PC-9 (cell line): Measurements from ENCODE around the gene SRPK2. TPM values are rescaled to one million over a fixed set of nuclear protein-coding genes. Genes with fewer than 3 reads are reported as not detected.

Source experiments
- BruUV-seq: library from RNA; stranded (reverse); fragments of 400-500 nt; replicated peaks from 2 replicates; lab custom pipeline; 2021; lab: Mats Ljungman, UMichigan
- CTCF ChIA-PET: fragments of 300-600 bp; sonication (Branson Sonifier 250); formaldehyde crosslinking; loops from one replicate; lab custom pipeline; 2022; ENCODE audit warnings: antibody characterized with exemption; lab: Charles Lee
- POLR2A ChIA-PET: fragments of 300-600 bp; sonication (Branson Sonifier 250); formaldehyde crosslinking; loops from one replicate; lab custom pipeline; 2022; ENCODE audit warnings: antibody characterized with exemption; ENCODE audit not compliant: unreplicated experiment; lab: Charles Lee
- DNase-seq, 2 experiments: peaks; one replicate each; pipeline versions ENCODE4 v3.0.0 to v3.0.0-alpha.2; 2015 to 2022; ENCODE audit warnings: mixed read lengths in 1 of 2
- H2AFZ ChIP-seq: fragments of 200-600 bp; sonication (generic); 2 replicates; pipeline ENCODE4 v1.8.1; 2017; ENCODE audit warnings: antibody characterized with exemption
- H3F3A ChIP-seq: fragments of 200-600 bp; sonication (generic); 2 replicates; pipeline ENCODE4 v1.8.1; 2017; ENCODE audit warnings: antibody characterized with exemption, mild to moderate bottlenecking, low read depth; ENCODE audit not compliant: insufficient read depth
- H3K27ac ChIP-seq: fragments of 200-600 bp; sonication (generic); 2 replicates; pipeline ENCODE4 v1.6.1; 2016; ENCODE audit warnings: mixed run types
- H3K27me3 ChIP-seq: fragments of 200-600 bp; sonication (generic); 2 replicates; pipeline ENCODE4 v1.6.1; 2016; ENCODE audit warnings: low read depth, mixed run types; ENCODE audit not compliant: insufficient read depth
- H3K36me3 ChIP-seq: fragments of 200-600 bp; sonication (generic); 2 replicates; pipeline ENCODE4 v1.6.1; 2016; ENCODE audit warnings: low read depth, mixed run types
- H3K4me1 ChIP-seq: fragments of 200-600 bp; sonication (generic); replicated peaks from 2 replicates; pipeline ENCODE4 v1.6.1; 2016; ENCODE audit warnings: mixed run types; ENCODE audit not compliant: insufficient read depth
- H3K4me2 ChIP-seq: fragments of 200-600 bp; sonication (generic); 2 replicates; pipeline ENCODE4 v1.6.1; 2017; ENCODE audit warnings: mixed run types
- H3K4me3 ChIP-seq: fragments of 200-600 bp; sonication (generic); 2 replicates; pipeline ENCODE4 v1.6.1; 2016; ENCODE audit warnings: mixed run types
- H3K79me2 ChIP-seq: fragments of 200-600 bp; sonication (generic); 2 replicates; pipeline ENCODE4 v1.6.1; 2017; ENCODE audit warnings: low read depth, mixed run types
- H3K9me2 ChIP-seq: fragments of 200-600 bp; sonication (generic); 2 replicates; pipeline ENCODE4 v1.8.1; 2017; ENCODE audit warnings: mild to moderate bottlenecking; ENCODE audit not compliant: insufficient read depth
- H3K9me3 ChIP-seq: fragments of 200-600 bp; sonication (generic); 2 replicates; pipeline ENCODE4 v1.8.1; 2016; ENCODE audit warnings: low read depth; ENCODE audit not compliant: insufficient read depth
- H4K20me1 ChIP-seq: fragments of 200-600 bp; sonication (generic); 2 replicates; pipeline ENCODE4 v1.8.1; 2017; ENCODE audit not compliant: insufficient read depth
- EZH2 ChIP-seq: fragments of 200-600 bp; sonication (generic); IDR thresholded peaks from 2 replicates; pipeline ENCODE4 v1.8.0; 2017; ENCODE audit warnings: antibody characterized with exemption, low read depth
- intact Hi-C: fragments of 100-400 bp; cut with micrococcal nuclease; formaldehyde crosslinking; loops from one replicate; pipeline ENCODE4 v1.10.0; 2022; ENCODE audit not compliant: unreplicated experiment
- total RNA-seq: library from RNA; stranded (reverse); gene quantifications from 2 replicates; pipeline ENCODE4 v1.2.3, GENCODE V29; 2021
- TF ChIP-seq, protein P1 (sequence below): fragments of 200-600 bp; sonication (generic); conservative IDR thresholded peaks from 2 replicates; pipeline ENCODE4 v1.6.1; 2017; ENCODE audit warnings: mixed run types, antibody characterized with exemption, mild to moderate bottlenecking, moderate library complexity

SRPK2 gene
- total RNA-seq, 1 experiment from 2014 or later = 60.6 TPM

DNA sequence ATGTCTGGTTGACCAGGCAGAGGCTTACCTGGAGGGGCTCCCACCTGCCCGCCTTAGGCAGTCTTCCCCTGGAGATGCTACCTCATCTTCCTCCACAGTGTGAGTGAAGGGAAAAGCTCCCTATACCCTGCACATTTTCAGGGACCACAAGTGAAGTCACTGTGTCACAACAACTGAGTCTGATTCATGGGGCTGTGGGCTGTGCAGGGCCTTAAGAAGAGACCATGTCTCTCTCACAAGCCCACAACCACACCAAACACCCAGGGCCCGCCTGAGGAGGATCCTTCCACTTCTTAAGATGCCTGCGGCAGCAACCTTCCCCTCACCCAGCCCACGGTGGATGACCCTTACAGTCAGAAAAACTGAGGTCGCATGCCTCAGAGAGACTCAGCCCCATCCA, 256.4 kb downstream of the SRPK2 start:
- ChIA-PET CTCF (no interaction called here), POLR2A (no interaction called here)
- H4K20me1 ChIP-seq = no peaks in the 10 kb centered on the region
- no peaks in the 10 kb centered on the region for H3K9me2 ChIP-seq
- H3F3A ChIP-seq = no peaks in the 10 kb centered on the region
- no peak for DNase-seq
- intact Hi-C loops = loop anchor here (10.0 kb wide), 1 partner anchor 182 kb away; no protein-coding TSS in a partner anchor
- no peak overlapping the region for H3K27ac ChIP-seq
- H3K79me2 ChIP-seq = no peaks in the 10 kb centered on the region
- H3K27me3 ChIP-seq = no peaks in the 10 kb centered on the region
- H3K4me3 ChIP-seq = no peak overlapping the region
- no peak overlapping the region for H2AFZ ChIP-seq
- H3K36me3 ChIP-seq = no peaks in the 10 kb centered on the region
- TF ChIP-seq, protein P1, sequence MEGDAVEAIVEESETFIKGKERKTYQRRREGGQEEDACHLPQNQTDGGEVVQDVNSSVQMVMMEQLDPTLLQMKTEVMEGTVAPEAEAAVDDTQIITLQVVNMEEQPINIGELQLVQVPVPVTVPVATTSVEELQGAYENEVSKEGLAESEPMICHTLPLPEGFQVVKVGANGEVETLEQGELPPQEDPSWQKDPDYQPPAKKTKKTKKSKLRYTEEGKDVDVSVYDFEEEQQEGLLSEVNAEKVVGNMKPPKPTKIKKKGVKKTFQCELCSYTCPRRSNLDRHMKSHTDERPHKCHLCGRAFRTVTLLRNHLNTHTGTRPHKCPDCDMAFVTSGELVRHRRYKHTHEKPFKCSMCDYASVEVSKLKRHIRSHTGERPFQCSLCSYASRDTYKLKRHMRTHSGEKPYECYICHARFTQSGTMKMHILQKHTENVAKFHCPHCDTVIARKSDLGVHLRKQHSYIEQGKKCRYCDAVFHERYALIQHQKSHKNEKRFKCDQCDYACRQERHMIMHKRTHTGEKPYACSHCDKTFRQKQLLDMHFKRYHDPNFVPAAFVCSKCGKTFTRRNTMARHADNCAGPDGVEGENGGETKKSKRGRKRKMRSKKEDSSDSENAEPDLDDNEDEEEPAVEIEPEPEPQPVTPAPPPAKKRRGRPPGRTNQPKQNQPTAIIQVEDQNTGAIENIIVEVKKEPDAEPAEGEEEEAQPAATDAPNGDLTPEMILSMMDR = no peak
- no peak for TF ChIP-seq EZH2
- no TSS peak for BruUV-seq
- no peak overlapping the region for H3K4me2 ChIP-seq
- no peaks in the 10 kb centered on the region for H3K9me3 ChIP-seq
- H3K4me1 ChIP-seq = peaks cover 14% of the 10 kb centered on the region

DNA sequence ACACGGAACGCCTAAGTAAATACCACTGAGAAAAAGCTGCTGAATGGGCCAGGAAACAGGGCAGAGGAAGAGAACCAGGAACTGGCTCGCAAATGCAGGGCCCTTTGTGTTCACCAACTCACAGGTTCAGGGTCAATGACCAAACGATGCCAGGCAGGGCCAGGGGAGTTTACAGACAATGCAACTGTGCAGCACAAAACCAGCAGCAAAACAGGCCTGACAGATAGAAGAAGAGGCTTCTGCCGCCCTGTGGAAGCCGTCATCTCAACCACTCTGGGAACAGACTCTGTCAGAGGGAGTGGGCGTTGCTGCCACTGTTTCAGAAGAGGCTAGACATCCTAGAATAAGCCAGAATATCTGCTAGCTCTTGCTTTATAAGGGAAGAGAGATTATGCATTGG, 256.8 kb downstream of the SRPK2 start:
- Histone ChIP-seq H3K9me3 (no peaks in the 10 kb centered on the region), H3K4me1 (peaks cover 14% of the 10 kb centered on the region), H2AFZ (no peak overlapping the region), H3K27me3 (no peaks in the 10 kb centered on the region), H3K4me2 (no peak overlapping the region), H3K27ac (no peak overlapping the region), H3F3A (no peaks in the 10 kb centered on the region), H3K4me3 (no peak overlapping the region), H3K36me3 (no peaks in the 10 kb centered on the region), H3K79me2 (no peaks in the 10 kb centered on the region), H3K9me2 (no peaks in the 10 kb centered on the region), H4K20me1 (no peaks in the 10 kb centered on the region)
- no peak for DNase-seq
- TF ChIP-seq EZH2 = no peak
- TF ChIP-seq, protein P1 = no peak
- intact Hi-C loops = loop anchor here (10.0 kb wide), 1 partner anchor 183 kb away; no protein-coding TSS in a partner anchor
- POLR2A ChIA-PET = no interaction called here
- CTCF ChIA-PET = no interaction called here
- no TSS peak for BruUV-seq

DNA sequence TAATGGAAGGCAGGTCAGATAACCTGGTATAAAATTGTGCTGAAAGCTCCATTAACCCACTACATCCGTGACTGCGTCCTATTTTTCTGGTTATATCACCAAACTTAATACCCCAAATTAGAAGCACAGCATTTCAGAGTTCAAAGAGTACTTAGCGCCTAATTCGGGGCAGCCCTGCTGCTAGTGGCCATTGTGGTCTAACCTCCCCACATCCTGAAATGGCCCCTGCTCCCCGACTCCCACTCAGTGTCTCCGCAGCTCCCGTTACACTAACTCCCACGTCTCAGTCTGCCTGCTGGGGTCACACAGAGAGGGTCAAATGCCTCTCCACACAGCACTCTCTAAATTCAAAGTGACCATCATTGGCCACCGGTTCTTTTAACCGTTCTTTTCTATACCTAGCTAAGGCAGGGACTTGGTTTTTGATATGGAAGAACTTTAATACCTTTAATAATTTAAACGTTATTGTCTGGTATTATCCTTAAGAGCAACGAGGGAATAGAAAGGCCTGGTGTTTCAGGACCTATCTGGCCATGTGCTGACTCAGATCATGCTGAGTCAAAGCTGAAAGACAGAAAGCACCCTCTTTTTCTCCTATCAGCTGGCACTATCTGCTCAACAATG, 257.6 kb downstream of the SRPK2 start:
- TF ChIP-seq, protein P1 = no peak
- TF ChIP-seq EZH2 = no peak
- Histone ChIP-seq H3K27me3 (no peaks in the 10 kb centered on the region), H3K4me1 (peaks cover 7% of the 10 kb centered on the region), H3K27ac (no peak overlapping the region), H3K9me2 (no peaks in the 10 kb centered on the region), H3K79me2 (no peaks in the 10 kb centered on the region), H3K4me3 (no peak overlapping the region), H3F3A (no peaks in the 10 kb centered on the region), H4K20me1 (no peaks in the 10 kb centered on the region), H2AFZ (no peak overlapping the region), H3K36me3 (no peaks in the 10 kb centered on the region), H3K9me3 (no peaks in the 10 kb centered on the region), H3K4me2 (no peak overlapping the region)
- BruUV-seq = no TSS peak
- no peak for DNase-seq
- CTCF ChIA-PET = no interaction called here
- intact Hi-C loops = loop anchor here (10.0 kb wide), 1 partner anchor 184 kb away; no protein-coding TSS in a partner anchor
- POLR2A ChIA-PET = interaction anchor here (0.6 kb wide), 1 partner anchor 146 kb away, joined by 5 read pairs; no protein-coding TSS in a partner anchor
